Osteoblast (primary cell): Measurements from ENCODE around the gene PRRX1. TPM values are rescaled to one million over a fixed set of nuclear protein-coding genes. Genes with fewer than 3 reads are reported as not detected.

Experiments used
- DNase-seq: peaks from one replicate; pipeline ENCODE4 v3.0.0; 2011; ENCODE audit warnings: low spot score, mixed read lengths; ENCODE audit not compliant: insufficient read length; ENCODE audit errors: missing footprints
- H2AFZ ChIP-seq: 2 replicates; pipeline ENCODE4 v1.6.0; 2011; ENCODE audit warnings: mild to moderate bottlenecking, low read length
- H3K27ac ChIP-seq: 2 replicates; pipeline ENCODE4 v1.5.1; 2011; ENCODE audit warnings: mild to moderate bottlenecking, low read depth, low read length, moderate library complexity
- H3K27me3 ChIP-seq: 2 replicates; pipeline ENCODE4 v1.6.0; 2012; ENCODE audit warnings: mild to moderate bottlenecking, control low read depth, inconsistent platforms, low read length, moderate library complexity; ENCODE audit not compliant: insufficient read depth
- H3K36me3 ChIP-seq: 2 replicates; pipeline ENCODE4 v1.5.1; 2011; ENCODE audit warnings: mild to moderate bottlenecking, low read length, control low read depth, moderate library complexity; ENCODE audit not compliant: insufficient read depth
- H3K4me1 ChIP-seq: 2 replicates; pipeline ENCODE4 v1.5.1; 2011; ENCODE audit warnings: mild to moderate bottlenecking, low read length, control low read depth, moderate library complexity; ENCODE audit not compliant: insufficient read depth
- H3K4me2 ChIP-seq: 2 replicates; pipeline ENCODE4 v1.6.0; 2011; ENCODE audit warnings: mild to moderate bottlenecking, low read length; ENCODE audit not compliant: insufficient read depth
- H3K4me3 ChIP-seq: fragments of 200-600 bp; sonication (generic); 3 replicates; pipeline ENCODE4 v1.5.1; 2012; ENCODE audit warnings: mild to moderate bottlenecking, low read length, inconsistent platforms; ENCODE audit not compliant: insufficient read depth
- H3K79me2 ChIP-seq: 2 replicates; pipeline ENCODE4 v1.6.0; 2012; ENCODE audit warnings: mild to moderate bottlenecking, low read length, control low read depth, inconsistent platforms; ENCODE audit not compliant: insufficient read depth
- H3K9me3 ChIP-seq: 2 replicates; pipeline ENCODE4 v1.5.1; 2011; ENCODE audit warnings: low read depth, low read length, control low read depth
- H4K20me1 ChIP-seq: 2 replicates; pipeline ENCODE4 v1.6.0; 2012; ENCODE audit warnings: mild to moderate bottlenecking, low read length, control low read depth; ENCODE audit not compliant: insufficient read depth
- total RNA-seq: library from RNA; depleted of rRNA; stranded (reverse); fragments of >200 nt; gene quantifications from 2 replicates; pipeline ENCODE4 v1.2.3, GENCODE V29; 2012
- TF ChIP-seq, protein P1 (sequence below): IDR thresholded peaks from 2 replicates; pipeline ENCODE4 v1.5.1; 2011; ENCODE audit warnings: mild to moderate bottlenecking, low read depth, low read length, moderate library complexity; ENCODE audit errors: extremely low read depth

The PRRX1 gene
- total RNA-seq, 1 donor, result 307 TPM

GRCh38 chr1:170670802-170671628 is 7.1 kb downstream of the PRRX1 start:
- Histone ChIP-seq H3K4me3 (peak overlapping the region; percentile 70), H3K27me3 (no peaks in the 10 kb centered on the region), H3K36me3 (peaks cover 34% of the 10 kb centered on the region), H3K4me2 (peak overlapping the region; percentile 98), H3K4me1 (peaks cover 66% of the 10 kb centered on the region), H2AFZ (peak overlapping the region; percentile 75), H3K79me2 (peaks cover 99% of the 10 kb centered on the region), H4K20me1 (no peaks in the 10 kb centered on the region), H3K9me3 (no peaks in the 10 kb centered on the region), H3K27ac (peak overlapping the region; percentile 94)
- TF ChIP-seq, protein P1, sequence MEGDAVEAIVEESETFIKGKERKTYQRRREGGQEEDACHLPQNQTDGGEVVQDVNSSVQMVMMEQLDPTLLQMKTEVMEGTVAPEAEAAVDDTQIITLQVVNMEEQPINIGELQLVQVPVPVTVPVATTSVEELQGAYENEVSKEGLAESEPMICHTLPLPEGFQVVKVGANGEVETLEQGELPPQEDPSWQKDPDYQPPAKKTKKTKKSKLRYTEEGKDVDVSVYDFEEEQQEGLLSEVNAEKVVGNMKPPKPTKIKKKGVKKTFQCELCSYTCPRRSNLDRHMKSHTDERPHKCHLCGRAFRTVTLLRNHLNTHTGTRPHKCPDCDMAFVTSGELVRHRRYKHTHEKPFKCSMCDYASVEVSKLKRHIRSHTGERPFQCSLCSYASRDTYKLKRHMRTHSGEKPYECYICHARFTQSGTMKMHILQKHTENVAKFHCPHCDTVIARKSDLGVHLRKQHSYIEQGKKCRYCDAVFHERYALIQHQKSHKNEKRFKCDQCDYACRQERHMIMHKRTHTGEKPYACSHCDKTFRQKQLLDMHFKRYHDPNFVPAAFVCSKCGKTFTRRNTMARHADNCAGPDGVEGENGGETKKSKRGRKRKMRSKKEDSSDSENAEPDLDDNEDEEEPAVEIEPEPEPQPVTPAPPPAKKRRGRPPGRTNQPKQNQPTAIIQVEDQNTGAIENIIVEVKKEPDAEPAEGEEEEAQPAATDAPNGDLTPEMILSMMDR, result peak; percentile 91
- no peak for DNase-seq

- no peak overlapping the region for H2AFZ ChIP-seq
- no peaks in the 10 kb centered on the region for H3K27me3 ChIP-seq
- no peaks in the 10 kb centered on the region for H4K20me1 ChIP-seq
- no peaks in the 10 kb centered on the region for H3K9me3 ChIP-seq
- peaks cover 70% of the 10 kb centered on the region for H3K4me1 ChIP-seq
- peak overlapping the region; percentile 70 for H3K4me3 ChIP-seq
- H3K27ac ChIP-seq, result peak overlapping the region; percentile 94
- TF ChIP-seq, protein P1, result no peak
- H3K4me2 ChIP-seq, result peak overlapping the region; percentile 98
- DNase-seq, result no peak
- H3K36me3 ChIP-seq, result peaks cover 30% of the 10 kb centered on the region
- H3K79me2 ChIP-seq, result peaks cover 98% of the 10 kb centered on the region
These were observed 7.7 kb downstream of the PRRX1 start for GRCh38 chr1:170671629-170671963.

DNA sequence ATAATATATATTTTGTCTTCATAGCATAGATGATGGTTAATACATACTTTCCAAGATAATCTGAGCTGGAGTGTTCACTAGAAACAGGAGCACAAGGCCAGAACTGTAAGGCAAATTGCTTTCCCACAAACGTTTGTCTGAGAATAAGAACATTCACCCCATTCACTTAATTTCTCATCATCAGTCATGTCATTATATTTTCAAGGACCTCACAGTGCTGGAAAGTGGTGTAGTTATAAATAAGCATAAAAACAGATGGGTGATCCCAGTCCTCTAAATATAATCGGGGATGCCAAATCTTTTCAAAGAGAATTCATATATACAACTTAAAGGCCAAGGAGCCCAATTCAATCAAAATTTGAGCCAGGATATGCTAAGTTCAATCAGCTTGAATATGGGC is 8.4 kb downstream of the PRRX1 start:
- DNase-seq, result no peak

GRCh38 chr1:170674239-170674638 is 10.3 kb downstream of the PRRX1 start:
- no peak overlapping the region for H3K4me3 ChIP-seq
- peaks cover 14% of the 10 kb centered on the region for H3K36me3 ChIP-seq
- H3K9me3 ChIP-seq, result no peaks in the 10 kb centered on the region
- DNase-seq, result no peak
- peak overlapping the region; percentile 59 for H3K4me2 ChIP-seq
- no peaks in the 10 kb centered on the region for H4K20me1 ChIP-seq
- peaks cover 97% of the 10 kb centered on the region for H3K79me2 ChIP-seq
- H3K27ac ChIP-seq, result peak overlapping the region; percentile 94
- H3K4me1 ChIP-seq, result peaks cover 86% of the 10 kb centered on the region
- H3K27me3 ChIP-seq, result no peaks in the 10 kb centered on the region
- TF ChIP-seq, protein P1, result no peak
- H2AFZ ChIP-seq, result peak overlapping the region; percentile 10

More for the DNA sequence above, 8.4 kb downstream of the PRRX1 start:
- TF ChIP-seq, protein P1, result no peak
- Histone ChIP-seq H3K4me1 (peaks cover 74% of the 10 kb centered on the region), H4K20me1 (no peaks in the 10 kb centered on the region), H3K79me2 (peaks cover 98% of the 10 kb centered on the region), H3K27me3 (no peaks in the 10 kb centered on the region), H3K9me3 (no peaks in the 10 kb centered on the region), H3K27ac (peak overlapping the region; percentile 94), H3K4me3 (no peak overlapping the region), H3K36me3 (peaks cover 23% of the 10 kb centered on the region), H3K4me2 (no peak overlapping the region), H2AFZ (no peak overlapping the region)
